Hepatocyte (in vitro differentiated cells): ENCODE measurements around the gene MYO1E.

Experiments
- EZH2 ChIP-seq: fragments of 200-600 bp; sonication (generic); IDR thresholded peaks from 2 replicates; pipeline ENCODE4 v1.6.1; 2016; ENCODE audit warnings: antibody characterized with exemption, mild to moderate bottlenecking, borderline replicate concordance
- EZH2phosphoT487 ChIP-seq: fragments of 200-600 bp; sonication (generic); IDR thresholded peaks from one replicate; pipeline ENCODE4 v1.6.1; 2018; ENCODE audit warnings: antibody characterized with exemption, mild to moderate bottlenecking, low read depth, moderate library complexity; ENCODE audit not compliant: unreplicated experiment, severe bottlenecking
- TF ChIP-seq, protein P1 (sequence below): fragments of 200-600 bp; sonication (generic); IDR thresholded peaks from 2 replicates; pipeline ENCODE4 v1.5.1; 2016; ENCODE audit warnings: antibody characterized with exemption, mild to moderate bottlenecking; ENCODE audit not compliant: poor library complexity

DNA sequence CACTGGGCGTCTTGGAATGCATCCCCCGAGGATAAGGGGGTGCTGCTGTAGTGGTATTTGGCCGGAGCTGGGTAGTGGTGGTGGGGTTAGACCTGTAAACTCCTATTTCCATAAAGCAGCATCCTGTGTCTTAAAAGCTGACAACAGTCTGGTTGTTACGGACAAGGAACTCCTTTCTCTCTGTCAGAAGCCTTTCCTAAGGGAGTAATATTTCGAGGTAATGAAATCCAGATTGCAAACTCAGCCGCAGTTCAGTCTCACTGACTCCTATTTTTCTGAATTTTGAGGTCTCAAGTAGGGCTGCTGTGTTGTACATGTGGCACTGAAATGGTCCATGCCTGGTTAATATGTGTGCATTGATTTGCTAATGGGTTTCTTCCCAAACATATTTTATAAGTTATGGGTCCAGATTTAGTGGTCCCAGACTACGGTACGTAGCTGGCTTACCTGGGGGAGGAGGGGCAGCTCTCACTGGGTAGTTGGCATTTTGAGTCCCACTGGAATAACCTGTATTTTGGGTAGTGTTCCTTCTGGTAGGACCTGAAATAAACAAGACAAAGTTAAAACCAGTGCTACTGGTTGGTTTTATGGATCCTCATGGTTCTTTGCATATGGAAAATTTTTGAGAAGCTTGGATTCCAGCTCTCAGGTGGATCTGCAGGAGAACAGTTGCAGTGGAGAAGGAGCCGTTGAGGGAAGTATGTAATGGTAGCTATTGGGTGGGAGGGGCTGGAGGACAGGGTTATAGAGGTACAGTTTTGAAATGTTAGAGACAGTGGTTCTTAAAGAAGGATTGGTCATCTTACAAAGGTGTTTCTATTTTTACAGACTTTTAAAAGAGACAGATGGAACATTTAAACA lies 214.6 kb downstream of the MYO1E start:
- TF ChIP-seq EZH2, result no peak
- no peak for TF ChIP-seq EZH2phosphoT487
- TF ChIP-seq, protein P1, sequence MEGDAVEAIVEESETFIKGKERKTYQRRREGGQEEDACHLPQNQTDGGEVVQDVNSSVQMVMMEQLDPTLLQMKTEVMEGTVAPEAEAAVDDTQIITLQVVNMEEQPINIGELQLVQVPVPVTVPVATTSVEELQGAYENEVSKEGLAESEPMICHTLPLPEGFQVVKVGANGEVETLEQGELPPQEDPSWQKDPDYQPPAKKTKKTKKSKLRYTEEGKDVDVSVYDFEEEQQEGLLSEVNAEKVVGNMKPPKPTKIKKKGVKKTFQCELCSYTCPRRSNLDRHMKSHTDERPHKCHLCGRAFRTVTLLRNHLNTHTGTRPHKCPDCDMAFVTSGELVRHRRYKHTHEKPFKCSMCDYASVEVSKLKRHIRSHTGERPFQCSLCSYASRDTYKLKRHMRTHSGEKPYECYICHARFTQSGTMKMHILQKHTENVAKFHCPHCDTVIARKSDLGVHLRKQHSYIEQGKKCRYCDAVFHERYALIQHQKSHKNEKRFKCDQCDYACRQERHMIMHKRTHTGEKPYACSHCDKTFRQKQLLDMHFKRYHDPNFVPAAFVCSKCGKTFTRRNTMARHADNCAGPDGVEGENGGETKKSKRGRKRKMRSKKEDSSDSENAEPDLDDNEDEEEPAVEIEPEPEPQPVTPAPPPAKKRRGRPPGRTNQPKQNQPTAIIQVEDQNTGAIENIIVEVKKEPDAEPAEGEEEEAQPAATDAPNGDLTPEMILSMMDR, result no peak
